GM23338 (cell line): ENCODE results near the gene SLC39A13. TPM values are rescaled to one million over a fixed set of nuclear protein-coding genes. Genes with fewer than 3 reads are reported as not detected.

ENCODE experiments used
- ATAC-seq: fragments of 200-7000 bp; cut with Tn5 transposase; 3 replicates; pipeline ENCODE4 v1.9.1; 2020
- DNase-seq: peaks from one replicate; pipeline ENCODE4 v3.0.0-alpha.2; 2015; ENCODE audit warnings: low spot score
- H2AFZ ChIP-seq: fragments of 200-600 bp; sonication (generic); 2 replicates; pipeline ENCODE4 v1.8.0; 2016; ENCODE audit warnings: antibody characterized with exemption, mild to moderate bottlenecking, moderate library complexity
- H3F3A ChIP-seq: fragments of 200-600 bp; sonication (generic); replicated peaks from 2 replicates; pipeline ENCODE4 v1.8.0; 2017; ENCODE audit warnings: antibody characterized with exemption, mixed run types, low read depth
- H3K27ac ChIP-seq: fragments of 200-600 bp; sonication (generic); 2 replicates; pipeline ENCODE4 v1.6.1; 2016; ENCODE audit warnings: low read depth
- H3K27me3 ChIP-seq: fragments of 200-600 bp; sonication (generic); 2 replicates; pipeline ENCODE4 v1.8.0; 2016; ENCODE audit warnings: mild to moderate bottlenecking, mixed run types, moderate library complexity; ENCODE audit not compliant: insufficient read depth
- H3K36me3 ChIP-seq: fragments of 200-600 bp; sonication (generic); 2 replicates; pipeline ENCODE4 v1.8.0; 2016; ENCODE audit warnings: mild to moderate bottlenecking; ENCODE audit not compliant: insufficient read depth
- H3K4me1 ChIP-seq: fragments of 200-600 bp; sonication (generic); 2 replicates; pipeline ENCODE4 v1.8.0; 2016; ENCODE audit warnings: mild to moderate bottlenecking, moderate library complexity; ENCODE audit not compliant: insufficient read depth
- H3K4me2 ChIP-seq: fragments of 200-600 bp; sonication (generic); 2 replicates; pipeline ENCODE4 v1.7.1; 2017; ENCODE audit warnings: mixed run types
- H3K4me3 ChIP-seq: fragments of 200-600 bp; sonication (generic); 2 replicates; pipeline ENCODE4 v1.6.1; 2016; ENCODE audit warnings: mixed run types
- H3K79me2 ChIP-seq: fragments of 200-600 bp; sonication (generic); replicated peaks from 2 replicates; pipeline ENCODE4 v1.8.0; 2017; ENCODE audit warnings: mild to moderate bottlenecking; ENCODE audit not compliant: insufficient read depth
- H3K9me2 ChIP-seq: fragments of 200-600 bp; sonication (generic); 2 replicates; pipeline ENCODE4 v1.8.0; 2017; ENCODE audit not compliant: insufficient read depth
- H4K20me1 ChIP-seq: fragments of 200-600 bp; sonication (generic); replicated peaks from 2 replicates; pipeline ENCODE4 v1.8.0; 2017; ENCODE audit warnings: mild to moderate bottlenecking; ENCODE audit not compliant: insufficient read depth
- H3K27ac Mint-ChIP-seq: 2 replicates; pipeline ENCODE4 v1.8.0; 2020; ENCODE audit warnings: inconsistent platforms, mild to moderate bottlenecking, moderate library complexity, mixed read lengths
- H3K27me3 Mint-ChIP-seq: 3 replicates; pipeline ENCODE4 v1.8.0; 2022; ENCODE audit warnings: low read depth, mild to moderate bottlenecking, moderate library complexity, mixed read lengths, inconsistent platforms; ENCODE audit not compliant: insufficient read depth, poor library complexity
- H3K36me3 Mint-ChIP-seq: 3 replicates; pipeline ENCODE4 v1.8.0; 2021; ENCODE audit warnings: low read depth, mild to moderate bottlenecking, inconsistent platforms, moderate library complexity, mixed read lengths
- H3K4me1 Mint-ChIP-seq: 3 replicates; pipeline ENCODE4 v1.8.0; 2020; ENCODE audit warnings: mild to moderate bottlenecking, inconsistent platforms, mixed read lengths
- H3K4me3 Mint-ChIP-seq: 3 replicates; pipeline ENCODE4 v1.8.0; 2021; ENCODE audit warnings: moderate library complexity, mild to moderate bottlenecking, inconsistent platforms, mixed read lengths
- H3K9me3 Mint-ChIP-seq: 3 replicates; pipeline ENCODE4 v1.8.0; 2020; ENCODE audit warnings: moderate library complexity, mild to moderate bottlenecking, inconsistent platforms, mixed read lengths
- ETS1 ChIP-seq: IDR thresholded peaks from 2 replicates; pipeline ENCODE4 v1.6.1; 2016; ENCODE audit warnings: antibody characterized with exemption
- NANOG ChIP-seq: IDR thresholded peaks from 2 replicates; pipeline ENCODE4 v1.6.1; 2016; ENCODE audit warnings: antibody characterized with exemption, borderline replicate concordance
- STAT1 ChIP-seq: IDR thresholded peaks from one replicate; pipeline ENCODE4 v1.6.1; 2016; ENCODE audit warnings: antibody characterized with exemption; ENCODE audit not compliant: unreplicated experiment
- ZNF462 ChIP-seq: fragments of 250-450 bp; sonication (Bioruptor Pico); IDR thresholded peaks from 2 replicates; pipeline ENCODE4 v1.5.0; 2020; ENCODE audit warnings: mild to moderate bottlenecking, moderate library complexity
- polyA plus RNA-seq: library from polyadenylated mRNA; unstranded; fragments of >200 nt; fragmentation: Nextera tagmentation; extraction: Ambion mirVana; gene quantifications from 2 replicates; pipeline ENCODE4 v1.2.1, GENCODE V29; 2016
- total RNA-seq: library from RNA; depleted of rRNA; stranded (reverse); fragments of >200 nt; shearing (Covaris generic); gene quantifications from 2 replicates; pipeline ENCODE4 v1.2.3, GENCODE V29; 2014

SLC39A13 gene
- total and polyA plus RNA-seq, 2 experiments from 2014 or later = 15.8 to 32.7 TPM

GRCh38 chr11:47418454-47419259 is 10.3 kb downstream of the SLC39A13 start:
- H3K36me3 ChIP-seq = peaks cover 18% of the 10 kb centered on the region
- no peak for ATAC-seq

More at GRCh38 chr11:47418454-47419259, 10.3 kb downstream of the SLC39A13 start:
- Mint-ChIP-seq H3K36me3 (peaks cover 69% of the 10 kb centered on the region), H3K9me3 (no peaks in the 10 kb centered on the region), H3K27ac (no peak overlapping the region), H3K4me3 (no peak overlapping the region), H3K4me1 (no peaks in the 10 kb centered on the region; the same call in 2 of the 3 replicates), H3K27me3 (peaks cover 14% of the 10 kb centered on the region)
- Histone ChIP-seq H3K4me2 (no peak overlapping the region), H3K4me3 (no peak overlapping the region), H3K27ac (no peak overlapping the region), H3F3A (peaks cover 9% of the 10 kb centered on the region), H3K4me1 (no peaks in the 10 kb centered on the region), H3K79me2 (no peaks in the 10 kb centered on the region), H4K20me1 (no peaks in the 10 kb centered on the region), H3K9me2 (no peaks in the 10 kb centered on the region), H2AFZ (no peak overlapping the region), H3K27me3 (no peaks in the 10 kb centered on the region)
- no peak for DNase-seq
- no peak for TF ChIP-seq STAT1
- no peak for TF ChIP-seq NANOG
- no peak for TF ChIP-seq ETS1
- TF ChIP-seq ZNF462 = no peak
